Stimulated activated CD4-positive, alpha-beta T cell treated with anti-CD3 and anti-CD28 coated beads, TNF-alpha, amount 100 ng/mL, for 4 hours (primary cell): ENCODE data around the gene MAPKAP1.

Source experiments
- DNase-seq, 3 experiments: peaks; one replicate each; pipeline ENCODE4 v3.0.0-alpha.2; 2020; ENCODE audit warnings: low read depth in 3 of 3

The MAPKAP1 gene

DNA sequence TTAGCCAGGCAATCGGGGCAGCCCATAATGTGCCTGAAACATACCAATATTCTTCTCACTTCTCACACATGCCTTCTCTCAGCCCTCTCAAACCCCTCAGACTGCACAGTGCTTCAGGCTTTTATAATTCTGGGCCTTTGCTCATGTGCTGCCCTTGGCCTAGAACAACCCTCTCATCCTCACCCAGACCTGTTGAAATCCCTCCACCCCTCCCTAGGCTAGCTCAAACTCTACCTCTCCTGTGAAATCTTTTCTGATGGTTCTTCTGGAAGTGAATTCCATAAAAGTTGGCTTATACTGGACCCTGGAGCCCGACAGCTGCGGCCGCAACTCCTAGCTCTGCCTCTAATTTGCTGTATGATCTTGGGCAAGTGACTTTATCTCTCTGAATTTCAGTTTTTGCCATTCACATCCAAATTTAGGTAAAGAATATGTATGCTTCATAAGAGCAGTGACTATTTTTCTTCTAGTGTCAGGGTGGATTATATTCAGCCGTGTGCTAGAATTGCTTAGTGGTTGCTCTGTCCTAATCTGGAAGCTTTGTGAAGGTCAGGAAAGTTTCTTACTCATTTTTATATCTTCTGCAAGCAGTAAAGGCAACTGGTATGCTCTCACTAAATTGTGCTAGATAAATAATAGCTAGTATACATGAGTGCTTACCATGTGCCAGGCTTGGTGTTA lies 221.4 kb downstream of the MAPKAP1 start:
- no peak for DNase-seq

DNA sequence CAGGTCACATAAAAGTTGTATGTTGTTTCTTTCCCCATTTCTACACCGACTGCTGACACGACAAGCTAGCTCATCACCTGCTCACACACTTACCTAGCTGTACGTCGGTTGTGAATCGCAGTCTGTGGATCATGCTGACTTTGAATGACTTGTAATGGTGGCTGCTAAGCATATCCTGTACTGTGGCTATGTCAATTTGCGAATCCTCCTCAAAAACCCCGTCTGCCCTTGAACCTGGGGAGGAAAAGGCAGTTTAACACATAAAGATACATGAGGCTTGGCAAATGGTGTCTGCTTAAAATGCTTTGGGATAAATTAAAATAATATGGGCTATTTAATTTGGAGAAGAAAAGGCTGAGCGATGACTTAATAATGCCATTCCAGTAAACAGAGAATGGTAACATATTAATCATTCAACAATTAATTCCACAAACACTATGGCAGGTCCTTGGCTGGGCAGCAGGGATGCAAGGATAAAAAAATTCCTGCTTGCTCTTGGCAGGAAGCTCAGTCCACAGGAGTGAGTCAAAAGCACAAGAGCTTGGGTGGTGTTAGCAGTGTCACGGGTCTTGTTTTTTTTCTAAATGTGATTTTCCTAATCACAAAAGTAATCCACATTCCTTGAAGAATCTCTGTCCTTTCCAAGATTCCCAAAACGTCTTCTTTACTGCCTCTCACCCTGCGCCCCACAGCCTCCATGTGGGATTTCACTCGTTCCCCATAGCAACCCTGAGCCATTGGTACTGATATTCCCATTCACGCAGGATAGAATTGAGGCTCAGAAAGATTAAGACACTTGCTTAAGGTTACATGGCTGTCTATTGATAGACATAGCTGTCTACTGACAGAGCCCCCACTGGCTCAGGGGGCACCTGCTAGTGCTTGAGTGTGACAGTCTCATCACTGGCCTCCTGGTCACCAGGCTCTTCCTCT lies 222.4 kb downstream of the MAPKAP1 start:
- no peak for DNase-seq

DNA sequence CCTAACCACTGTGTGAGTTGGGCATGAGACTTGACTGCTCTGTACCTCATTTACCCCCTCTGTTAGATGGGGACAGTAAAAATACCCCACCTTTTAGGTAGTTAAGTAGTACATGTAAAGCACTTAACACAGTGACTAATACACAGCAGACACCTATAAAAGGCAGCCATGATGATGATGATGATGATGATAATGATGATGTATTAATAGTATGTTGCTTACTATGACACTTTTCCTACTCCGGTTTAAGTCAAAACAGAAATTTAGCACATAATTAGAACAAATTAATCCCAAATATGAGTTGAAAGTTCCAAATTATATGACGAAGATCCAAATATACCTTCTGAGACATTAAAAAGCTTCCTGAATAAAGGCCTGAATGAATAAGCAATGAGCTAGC lies 223.3 kb downstream of the MAPKAP1 start:
- DNase-seq: no peak

DNA sequence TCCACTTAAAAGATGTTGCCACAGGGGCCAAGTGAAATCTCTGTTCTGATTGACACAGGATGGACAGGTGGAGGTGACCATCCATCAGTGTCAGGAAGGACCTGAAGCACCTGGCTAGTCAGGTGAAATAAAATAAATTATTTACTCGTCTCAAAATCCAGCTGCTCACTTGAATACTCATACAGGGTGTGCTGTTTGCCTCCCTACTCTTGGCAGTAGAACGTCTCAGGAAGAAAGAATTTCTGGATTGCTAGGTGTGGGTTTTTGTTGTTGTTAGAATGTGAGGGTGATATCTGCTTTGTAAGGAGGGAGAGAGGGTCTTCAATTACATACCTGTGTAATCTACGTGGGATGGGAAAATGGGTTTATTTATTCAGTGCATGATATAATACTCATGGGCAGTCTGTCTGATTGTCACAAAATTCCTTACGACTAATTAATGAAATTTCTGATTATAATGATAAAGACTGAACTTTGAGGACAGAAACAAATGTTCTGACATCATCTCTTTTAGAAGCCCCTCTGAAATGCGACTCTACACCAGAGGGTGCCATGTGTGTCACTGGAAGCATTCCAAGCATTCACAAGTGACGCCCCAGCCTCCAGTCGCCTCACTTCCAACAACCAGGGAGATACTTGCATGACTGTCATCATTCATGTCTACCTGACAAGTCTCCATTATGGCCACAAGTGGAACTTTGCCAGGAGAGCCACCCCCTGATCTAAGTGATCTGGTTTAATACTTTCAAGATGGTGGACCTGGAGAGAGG lies 227.0 kb downstream of the MAPKAP1 start:
- DNase-seq: no peak

DNA sequence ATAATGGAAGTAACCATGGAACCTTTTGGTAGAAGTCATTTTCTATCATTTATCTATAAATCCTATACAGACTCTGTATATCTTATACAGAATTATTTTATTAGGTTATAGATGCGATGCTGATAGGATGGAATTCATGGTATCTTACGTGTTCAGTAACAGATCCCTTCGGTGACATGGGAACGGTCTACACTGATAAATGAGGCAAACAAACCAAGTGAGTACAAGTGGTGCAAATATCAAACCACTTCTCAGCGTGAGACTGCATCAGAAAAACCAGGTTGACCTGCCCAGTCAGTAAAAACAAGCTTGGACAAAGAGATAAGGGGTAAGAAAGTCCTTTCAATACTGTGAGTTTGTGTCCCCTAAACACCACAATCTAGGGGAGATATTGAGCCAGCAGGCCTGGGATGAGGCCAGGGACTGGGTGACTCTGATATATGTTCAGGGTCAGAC lies 229.9 kb downstream of the MAPKAP1 start:
- no peak for DNase-seq

DNA sequence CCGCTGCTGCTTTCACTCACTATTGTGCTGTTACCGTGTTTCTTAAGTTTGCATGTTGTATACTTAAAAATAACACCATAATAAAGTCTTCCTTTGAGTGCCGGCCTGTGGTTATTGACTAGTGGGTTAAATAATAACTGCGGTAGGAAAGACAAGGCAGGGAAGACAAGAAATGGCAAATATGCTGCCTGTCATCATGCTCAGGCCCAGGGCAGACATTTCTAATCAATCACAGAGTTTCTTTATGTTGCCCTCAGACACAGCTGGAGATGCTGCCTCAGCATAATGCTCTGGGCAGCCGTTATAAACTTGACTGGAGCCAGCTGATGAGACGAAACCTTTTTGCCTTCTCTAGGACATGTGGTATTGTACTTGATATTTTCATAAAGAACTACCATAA lies 230.4 kb downstream of the MAPKAP1 start:
- DNase-seq: no peak

DNA sequence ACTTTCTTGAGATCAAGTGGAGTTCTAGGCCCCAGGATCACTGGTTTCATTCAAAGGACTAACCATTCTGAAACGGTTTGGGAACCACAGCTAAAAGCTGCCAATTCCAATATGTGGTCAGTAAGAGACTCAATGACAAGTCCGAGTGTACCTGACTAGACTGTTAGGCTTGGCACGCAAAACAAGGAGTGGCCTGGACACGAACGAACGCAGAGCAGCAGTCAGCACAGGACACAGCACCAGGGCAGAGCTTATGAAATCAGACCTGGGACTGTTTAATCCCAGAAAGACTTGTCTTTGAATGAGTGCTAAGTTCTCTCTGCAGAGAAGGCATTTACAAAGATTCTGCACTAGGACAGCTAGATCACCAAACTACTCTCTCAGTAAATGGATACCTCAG lies 231.6 kb downstream of the MAPKAP1 start:
- no peak for DNase-seq

DNA sequence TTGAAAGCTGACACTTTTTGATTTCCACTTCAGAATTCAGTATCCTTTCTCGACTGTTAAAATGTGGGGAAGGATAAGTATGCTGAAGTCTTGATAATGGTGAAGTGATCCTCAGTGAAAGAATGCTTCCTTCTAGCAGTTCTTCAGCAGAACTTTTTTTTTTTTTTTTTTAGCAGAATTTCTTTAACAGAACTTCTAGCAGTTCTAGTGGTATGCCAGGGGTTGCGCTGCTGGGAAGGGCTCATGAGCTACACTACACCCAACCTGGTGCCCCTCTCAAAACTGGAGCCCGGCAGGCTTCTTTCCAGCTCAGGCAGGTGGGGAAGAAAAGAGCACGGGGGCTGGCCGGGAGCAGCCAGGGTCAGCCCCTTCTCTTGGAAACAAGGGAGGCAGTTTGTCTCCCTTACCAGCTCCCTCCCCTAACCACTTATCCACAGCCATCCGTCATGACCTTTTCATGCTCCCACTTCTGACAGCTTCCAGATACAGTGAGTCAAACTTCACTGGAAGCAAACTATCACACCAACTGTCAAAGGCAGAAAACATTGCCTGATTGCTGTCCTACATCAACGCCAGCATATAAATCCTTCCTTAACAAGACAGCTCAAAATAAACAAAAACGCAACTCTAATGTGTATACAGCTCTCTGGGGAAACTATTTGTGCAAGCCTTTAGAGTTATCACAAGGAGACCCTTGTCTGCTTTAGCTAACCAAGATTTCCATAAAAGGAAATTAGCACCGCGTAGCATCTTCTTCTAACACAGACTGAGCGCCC lies 233.9 kb downstream of the MAPKAP1 start:
- no peak for DNase-seq

DNA sequence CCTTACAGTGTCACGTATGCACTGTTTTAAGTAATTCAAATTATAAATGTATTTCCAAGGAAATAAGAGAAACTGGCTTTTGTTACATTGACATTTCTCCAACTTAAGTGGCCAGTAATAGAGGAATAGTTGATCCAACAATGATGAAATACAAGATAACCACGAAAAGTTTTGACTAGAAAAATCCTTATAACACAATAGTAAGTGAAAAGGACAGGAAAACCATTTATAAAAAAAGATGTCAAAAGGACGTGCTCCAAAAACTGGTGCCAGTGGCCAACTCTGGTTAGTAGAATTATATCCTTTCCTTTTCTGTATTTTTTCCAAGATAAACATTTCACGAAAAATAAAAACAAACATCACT lies 234.5 kb downstream of the MAPKAP1 start:
- DNase-seq: no peak

DNA sequence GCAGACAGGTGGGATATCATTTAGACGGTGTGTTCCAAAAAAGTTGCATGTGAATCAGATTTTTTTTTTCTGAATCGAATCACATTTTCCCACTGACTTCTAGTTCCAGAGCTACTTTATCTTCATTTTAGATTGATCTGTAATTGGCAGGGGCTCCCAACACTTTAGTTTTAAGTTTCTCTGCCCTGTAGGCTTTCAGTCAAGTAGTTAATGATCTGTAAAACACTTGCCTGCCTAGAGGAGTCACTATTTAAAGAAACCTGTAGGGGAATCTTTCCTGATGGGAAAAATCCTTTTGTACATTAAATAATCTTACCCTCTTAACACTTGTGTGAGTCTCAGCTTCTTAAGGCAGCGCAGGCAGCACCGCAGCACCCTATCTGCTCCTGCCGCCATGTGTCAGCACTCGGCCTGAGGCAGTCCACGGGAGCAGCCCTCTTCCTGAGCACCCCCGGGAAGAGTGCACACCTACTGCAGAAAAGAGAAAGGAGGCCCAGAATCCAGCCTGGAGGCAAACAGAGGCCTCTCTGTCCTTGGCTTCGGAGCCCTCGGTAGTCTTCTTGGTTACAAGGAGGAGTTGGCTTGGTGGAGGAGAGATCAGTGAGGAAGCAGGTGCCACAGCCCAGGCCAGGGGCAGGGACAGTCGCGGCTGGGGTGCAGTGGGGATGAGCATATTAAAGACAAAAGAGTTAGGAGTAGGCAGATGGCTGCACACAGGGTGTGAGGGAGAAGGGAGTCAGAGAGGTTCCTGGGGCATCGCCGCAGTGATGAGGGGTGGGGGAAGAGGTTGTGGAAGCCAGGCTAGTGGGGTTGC lies 236.0 kb downstream of the MAPKAP1 start:
- no peak for DNase-seq

DNA sequence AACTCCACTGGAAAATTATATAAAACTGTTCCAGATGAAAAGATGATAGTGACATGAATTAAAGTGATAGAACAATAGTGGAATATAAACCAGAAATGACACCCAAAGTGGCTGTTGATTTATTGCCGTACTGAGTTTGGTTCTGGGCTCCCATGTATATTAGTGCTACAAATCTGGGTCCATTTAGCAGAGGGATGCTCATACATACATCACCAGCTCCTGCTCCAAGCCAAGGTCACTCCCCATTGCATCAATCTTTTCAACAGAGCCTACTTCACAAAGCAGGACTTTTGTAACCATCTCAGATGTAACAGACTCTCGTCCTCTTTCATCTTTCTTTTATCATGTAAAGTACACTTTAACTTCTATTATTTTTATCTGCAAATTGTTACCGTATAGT lies 236.8 kb downstream of the MAPKAP1 start:
- DNase-seq: no peak

DNA sequence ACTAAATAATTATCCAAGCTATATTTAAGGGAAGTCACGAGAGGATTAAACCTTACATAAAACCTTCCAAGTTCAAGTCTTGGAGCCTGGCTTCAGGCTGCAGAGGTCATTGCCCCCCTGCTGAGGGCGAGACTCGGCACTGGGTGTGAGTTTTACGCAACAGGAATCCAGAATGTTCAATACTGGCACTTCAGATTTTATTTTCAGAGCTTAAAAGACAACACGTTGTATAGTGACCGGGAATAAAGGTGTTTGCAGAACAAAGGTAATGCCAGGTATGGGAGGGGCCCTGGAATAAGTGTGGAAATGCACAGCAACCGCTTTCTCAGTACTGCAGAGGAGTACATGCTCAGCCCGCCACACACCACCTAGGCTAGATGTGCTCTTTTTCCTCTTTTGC lies 238.4 kb downstream of the MAPKAP1 start:
- no peak for DNase-seq

DNA sequence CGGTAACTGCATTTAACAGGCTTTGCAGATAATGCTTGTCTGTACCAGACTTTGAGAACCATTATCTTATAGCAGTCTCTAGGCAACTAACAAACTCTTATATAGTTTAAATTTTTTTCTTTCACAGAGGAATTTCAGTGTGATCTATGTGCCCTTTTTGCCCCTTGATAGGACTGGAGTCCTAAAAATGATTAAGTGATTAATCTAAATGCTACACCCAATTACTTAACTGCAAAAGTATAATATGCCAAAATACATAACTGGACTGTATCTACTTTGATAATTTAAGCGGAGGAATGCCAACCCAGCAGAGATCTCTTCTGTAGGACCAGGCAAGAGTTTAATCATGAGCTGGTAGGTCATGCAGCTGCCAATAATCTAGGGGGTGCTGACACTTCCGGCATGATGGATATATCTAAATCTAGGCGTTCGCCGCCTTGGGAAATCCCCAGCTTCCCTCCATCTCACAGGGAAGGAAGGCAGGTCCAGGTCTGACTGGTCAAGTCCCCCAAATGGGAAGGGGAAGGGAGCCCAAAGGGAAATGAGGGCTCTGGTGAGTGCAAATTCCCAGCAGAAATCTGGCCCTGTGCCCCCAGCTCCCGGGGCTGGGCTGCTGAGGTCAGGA lies 239.8 kb downstream of the MAPKAP1 start:
- no peak for DNase-seq

DNA sequence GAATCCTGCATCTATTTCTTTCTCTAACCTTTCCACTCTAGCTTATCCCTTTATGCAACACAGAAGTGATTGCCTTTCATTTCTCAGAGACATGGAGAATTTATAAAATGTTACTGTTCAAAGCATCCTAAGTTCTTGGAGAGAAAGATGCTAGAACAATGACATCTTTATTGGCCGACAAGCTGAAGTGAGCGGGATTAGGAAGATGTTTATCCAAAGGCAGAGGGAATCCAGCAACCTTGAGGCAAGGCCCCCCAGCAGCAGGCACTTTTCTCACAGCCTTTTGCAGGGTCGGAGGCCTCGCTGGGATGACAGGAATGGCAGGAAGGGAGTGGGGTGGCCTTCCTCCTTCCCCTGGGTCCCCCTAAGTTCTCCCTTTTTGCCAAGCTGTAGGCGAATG lies 240.6 kb downstream of the MAPKAP1 start:
- no peak for DNase-seq

DNA sequence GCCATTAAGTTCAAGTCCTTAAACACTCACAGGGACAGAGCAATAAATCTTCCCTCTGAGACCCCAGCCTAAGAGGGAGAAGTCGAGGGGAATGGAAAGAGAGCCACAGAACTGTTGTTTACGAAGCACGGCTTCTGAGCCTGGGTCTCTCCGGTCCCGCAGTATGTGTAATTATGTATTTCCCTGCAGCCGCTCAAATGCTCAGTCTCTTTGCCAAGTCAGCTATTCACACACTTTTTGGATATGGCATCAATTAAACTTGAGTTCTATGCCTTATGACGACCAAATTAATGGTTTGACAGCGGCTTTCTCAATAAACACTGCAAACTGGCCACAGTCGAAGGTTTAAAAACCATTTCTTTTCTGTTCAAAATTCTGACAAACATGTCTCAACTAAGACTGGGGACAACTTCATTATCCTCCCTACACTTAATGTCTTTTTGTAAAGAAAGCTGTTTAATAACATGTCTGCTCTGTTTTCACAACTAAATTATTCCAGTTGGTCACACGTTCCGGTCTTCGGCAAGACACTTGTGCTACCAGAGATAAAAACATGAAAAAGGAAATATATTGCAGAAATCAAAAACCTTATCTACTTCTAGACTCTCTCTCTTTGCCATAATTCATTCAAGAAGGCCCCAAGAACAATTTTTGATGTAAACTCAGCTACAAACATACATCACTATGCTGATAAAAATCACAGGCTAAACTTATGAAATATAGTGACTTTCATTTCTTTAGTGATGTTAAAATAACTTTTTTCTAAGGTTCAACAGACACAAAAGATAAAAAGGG lies 242.2 kb downstream of the MAPKAP1 start:
- no peak for DNase-seq

DNA sequence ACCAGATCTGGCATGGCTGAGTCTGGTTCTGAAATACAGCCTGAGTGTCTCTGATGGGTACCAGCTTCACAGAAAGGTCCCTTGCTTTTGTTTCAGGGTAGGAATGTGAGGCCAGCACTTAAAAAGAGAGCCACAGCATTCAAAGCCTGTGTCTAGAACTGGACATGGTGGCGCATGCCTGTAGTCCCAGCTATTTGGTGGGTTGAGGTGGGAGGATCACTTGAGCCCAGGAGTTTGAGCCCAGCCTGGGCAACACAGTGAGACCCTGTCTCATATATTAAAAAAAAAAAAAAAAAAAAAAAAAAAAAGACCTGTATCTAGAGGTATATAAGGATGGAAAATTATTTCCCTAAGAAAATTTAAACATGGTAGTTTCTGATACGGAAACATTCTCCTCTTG lies 243.1 kb downstream of the MAPKAP1 start:
- DNase-seq: no peak

DNA sequence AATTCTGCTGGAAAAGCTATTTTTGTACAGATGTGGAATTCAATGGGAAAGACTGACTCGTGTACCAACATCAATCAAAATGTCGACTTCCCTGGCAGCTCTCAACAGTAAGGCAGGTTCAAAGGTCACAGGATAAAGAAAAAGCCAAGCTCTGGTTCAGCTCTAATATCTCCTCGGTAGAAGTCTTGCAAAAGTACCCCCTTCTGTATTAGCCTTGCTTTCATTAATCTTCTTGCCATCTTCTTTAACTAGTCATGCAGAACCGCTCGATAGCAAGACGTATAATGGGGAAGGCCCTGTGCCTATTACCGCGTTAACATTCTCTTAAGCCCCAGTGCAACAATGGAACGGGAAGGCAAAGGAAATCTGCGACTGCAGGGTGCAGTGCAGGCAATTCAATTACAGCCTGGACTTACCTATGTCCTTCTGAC lies 244.1 kb downstream of the MAPKAP1 start:
- DNase-seq: no peak

DNA sequence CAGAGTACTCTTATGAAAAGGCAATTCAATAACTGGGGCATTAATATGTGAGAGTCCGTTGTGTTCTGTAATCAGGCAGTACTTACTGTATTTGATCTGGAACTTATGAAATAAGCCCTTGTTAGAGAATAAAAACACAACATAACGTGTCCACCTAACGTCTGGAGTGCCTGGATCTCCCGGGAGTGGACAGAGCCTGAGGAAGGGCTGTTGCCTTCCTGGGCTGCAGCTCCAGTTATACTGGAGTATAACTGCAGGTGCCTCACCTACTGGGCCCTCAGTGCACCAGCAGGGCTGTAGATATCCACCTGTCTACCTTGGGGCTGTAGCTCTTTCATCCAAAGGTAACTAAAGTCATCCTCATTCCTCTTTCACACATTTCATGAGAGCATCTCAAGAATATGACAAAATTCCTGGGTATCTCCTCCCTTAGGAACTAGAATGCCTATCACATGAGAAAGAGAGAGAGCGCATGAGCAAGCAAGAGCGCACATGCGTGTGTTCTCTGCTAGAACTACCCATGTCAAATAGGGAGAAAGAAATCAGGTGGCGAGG lies 245.3 kb downstream of the MAPKAP1 start:
- no peak for DNase-seq
